ENCODE results near the gene MAN2B2.

DNA sequence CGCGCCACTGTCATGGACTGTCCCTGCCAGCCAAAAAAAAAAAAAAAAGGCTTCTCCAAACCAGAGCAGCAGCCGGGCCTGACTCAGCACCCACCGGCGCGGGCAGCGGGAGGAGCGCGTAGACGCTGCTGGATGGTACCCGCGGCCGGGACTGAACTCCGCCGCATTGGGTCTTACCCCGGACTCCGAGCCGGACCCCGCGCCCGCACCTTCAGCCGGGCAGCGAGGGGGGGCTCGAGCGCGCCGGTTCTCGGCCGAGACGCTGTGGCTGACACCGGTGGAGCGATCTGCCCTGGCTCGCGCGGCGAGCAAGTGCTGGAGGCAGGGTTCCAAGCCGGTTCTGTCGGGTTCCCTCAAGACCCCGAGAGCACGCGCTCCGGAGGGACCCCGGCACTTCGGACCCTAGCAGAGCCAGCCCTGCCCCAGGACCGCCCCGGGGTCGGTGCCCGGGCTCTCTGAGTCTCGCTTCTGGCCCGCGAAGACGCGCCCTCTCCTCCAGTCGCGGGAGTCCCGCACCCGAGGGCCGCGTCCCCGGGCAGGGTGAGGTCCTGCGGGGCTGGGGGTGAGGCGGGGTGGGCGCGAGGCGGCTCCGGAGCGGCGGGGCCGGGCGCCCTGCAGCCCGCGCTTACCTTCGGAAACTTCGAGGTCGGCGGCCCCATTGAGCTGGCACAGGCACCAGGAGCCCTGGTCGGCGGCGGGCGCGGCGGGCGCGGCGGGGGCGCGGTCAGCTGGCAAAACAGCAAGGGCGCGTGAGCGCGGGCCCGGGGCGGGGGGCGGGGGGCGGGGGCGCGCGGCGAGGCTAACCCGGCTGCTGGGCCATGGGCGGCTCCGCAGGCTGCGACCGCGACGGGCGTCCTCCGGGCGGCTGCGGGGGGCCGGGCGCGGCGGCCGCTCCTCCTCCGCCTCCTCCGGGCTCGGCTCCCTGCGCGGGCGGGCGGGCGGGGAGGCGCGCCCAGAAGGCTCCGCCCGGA lies 11.8 kb upstream of the MAN2B2 start:
- TF ChIP-seq, protein P1, sequence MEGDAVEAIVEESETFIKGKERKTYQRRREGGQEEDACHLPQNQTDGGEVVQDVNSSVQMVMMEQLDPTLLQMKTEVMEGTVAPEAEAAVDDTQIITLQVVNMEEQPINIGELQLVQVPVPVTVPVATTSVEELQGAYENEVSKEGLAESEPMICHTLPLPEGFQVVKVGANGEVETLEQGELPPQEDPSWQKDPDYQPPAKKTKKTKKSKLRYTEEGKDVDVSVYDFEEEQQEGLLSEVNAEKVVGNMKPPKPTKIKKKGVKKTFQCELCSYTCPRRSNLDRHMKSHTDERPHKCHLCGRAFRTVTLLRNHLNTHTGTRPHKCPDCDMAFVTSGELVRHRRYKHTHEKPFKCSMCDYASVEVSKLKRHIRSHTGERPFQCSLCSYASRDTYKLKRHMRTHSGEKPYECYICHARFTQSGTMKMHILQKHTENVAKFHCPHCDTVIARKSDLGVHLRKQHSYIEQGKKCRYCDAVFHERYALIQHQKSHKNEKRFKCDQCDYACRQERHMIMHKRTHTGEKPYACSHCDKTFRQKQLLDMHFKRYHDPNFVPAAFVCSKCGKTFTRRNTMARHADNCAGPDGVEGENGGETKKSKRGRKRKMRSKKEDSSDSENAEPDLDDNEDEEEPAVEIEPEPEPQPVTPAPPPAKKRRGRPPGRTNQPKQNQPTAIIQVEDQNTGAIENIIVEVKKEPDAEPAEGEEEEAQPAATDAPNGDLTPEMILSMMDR (IDR thresholded peaks at IDR 0.05; ENCODE audit: low read length) = no peak
- no peak for TF ChIP-seq EZH2 (optimal IDR thresholded peaks at IDR 0.05; ENCODE audit: low read depth, low read length)

Measured in MM.1S (cell line).